ENCODE results near the gene ZNF804A.

Gene ZNF804A

DNA sequence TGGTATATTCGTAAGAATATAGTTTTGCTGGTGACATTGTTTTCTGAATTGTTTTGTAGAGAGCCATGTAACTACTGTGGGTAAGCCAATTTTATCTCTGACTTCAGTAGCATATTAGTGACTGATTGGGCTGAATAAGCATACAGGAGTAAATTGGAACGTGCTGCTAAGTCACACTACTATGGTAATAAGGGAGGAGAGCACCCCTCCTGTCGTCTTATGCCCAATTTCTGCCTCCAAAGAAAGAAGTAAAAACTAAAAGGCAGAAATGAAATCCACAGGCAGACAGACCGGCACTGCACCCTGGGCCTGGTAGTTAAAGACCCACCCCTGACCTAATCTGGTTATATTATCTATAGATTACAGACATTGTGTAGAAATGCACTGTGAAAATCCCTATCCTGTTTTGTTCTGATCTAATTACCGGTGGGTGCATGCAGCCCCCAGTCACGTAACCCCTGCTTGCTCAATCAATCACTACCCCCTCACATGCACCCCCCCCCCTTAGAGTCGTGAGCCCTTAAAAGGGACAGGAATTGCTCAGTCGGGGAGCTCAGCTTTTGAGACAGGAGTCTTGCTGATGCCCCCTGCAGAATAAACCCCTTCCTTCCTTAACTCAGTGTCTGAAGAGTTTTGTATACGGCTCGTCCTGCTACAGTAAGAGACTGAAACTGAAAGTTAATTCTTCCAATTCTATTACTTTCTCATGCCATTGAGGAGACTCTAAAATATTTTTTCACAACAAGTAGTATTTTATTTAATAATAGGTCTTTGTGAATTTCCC, 167.0 kb downstream of the ZNF804A start:
- no peak for DNase-seq (ENCODE audit: low read depth, low spot score)
- POLR2A ChIA-PET, result no interaction called here
- no peak overlapping the region for H3K4me3 ChIP-seq (ENCODE audit: low read depth, low read length)
- CTCF ChIA-PET, result no interaction called here
- TF ChIP-seq, protein P1, sequence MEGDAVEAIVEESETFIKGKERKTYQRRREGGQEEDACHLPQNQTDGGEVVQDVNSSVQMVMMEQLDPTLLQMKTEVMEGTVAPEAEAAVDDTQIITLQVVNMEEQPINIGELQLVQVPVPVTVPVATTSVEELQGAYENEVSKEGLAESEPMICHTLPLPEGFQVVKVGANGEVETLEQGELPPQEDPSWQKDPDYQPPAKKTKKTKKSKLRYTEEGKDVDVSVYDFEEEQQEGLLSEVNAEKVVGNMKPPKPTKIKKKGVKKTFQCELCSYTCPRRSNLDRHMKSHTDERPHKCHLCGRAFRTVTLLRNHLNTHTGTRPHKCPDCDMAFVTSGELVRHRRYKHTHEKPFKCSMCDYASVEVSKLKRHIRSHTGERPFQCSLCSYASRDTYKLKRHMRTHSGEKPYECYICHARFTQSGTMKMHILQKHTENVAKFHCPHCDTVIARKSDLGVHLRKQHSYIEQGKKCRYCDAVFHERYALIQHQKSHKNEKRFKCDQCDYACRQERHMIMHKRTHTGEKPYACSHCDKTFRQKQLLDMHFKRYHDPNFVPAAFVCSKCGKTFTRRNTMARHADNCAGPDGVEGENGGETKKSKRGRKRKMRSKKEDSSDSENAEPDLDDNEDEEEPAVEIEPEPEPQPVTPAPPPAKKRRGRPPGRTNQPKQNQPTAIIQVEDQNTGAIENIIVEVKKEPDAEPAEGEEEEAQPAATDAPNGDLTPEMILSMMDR (IDR thresholded peaks at IDR 0.05; ENCODE audit: insufficient read depth, low read length, missing control alignments), result no peak

DNA sequence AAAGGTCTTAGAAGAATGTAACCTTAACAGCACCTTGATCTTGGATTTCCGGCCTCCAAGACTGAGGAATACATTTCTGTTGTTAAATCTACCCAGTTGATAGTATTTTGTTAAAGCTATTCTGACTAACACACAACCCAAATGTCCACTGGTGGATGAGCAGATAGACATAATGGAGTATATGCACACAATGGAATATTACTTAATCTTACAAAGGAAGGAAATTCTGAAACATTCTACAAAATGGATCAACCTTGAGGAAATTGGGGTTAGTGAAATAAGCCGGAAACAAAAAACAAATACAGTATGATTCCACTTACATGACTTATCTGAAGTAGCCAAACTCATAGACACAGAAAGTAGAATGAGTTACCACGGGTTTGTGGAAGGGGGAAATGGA, 168.7 kb downstream of the ZNF804A start:
- TF ChIP-seq, protein P1 (IDR thresholded peaks at IDR 0.05; ENCODE audit: insufficient read depth, low read length, missing control alignments), result no peak
- no peak overlapping the region for H3K4me3 ChIP-seq (ENCODE audit: low read depth, low read length)
- POLR2A ChIA-PET, result no interaction called here
- no peak for DNase-seq (ENCODE audit: low read depth, low spot score)
- CTCF ChIA-PET, result no interaction called here

DNA sequence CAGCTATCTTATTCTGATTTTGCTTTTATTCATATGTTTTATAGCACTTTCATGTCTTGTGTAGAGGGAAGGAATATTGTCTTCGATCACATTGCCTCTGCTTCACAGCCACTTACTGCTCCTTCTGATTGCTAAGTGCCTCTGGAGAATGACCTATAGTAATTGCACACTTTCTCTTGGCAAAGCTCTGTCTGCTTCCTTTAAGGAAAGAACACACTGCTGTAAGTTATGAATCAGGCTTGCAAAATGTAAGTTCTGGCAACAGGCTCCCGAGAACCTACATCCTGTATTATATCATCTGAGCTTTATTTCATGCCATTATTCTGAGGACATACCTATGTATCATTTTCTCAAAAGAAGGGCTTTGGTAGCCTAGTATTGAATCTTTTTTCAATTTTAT, 170.7 kb downstream of the ZNF804A start:
- TF ChIP-seq, protein P1 (IDR thresholded peaks at IDR 0.05; ENCODE audit: insufficient read depth, low read length, missing control alignments), result no peak
- no peak overlapping the region for H3K4me3 ChIP-seq (ENCODE audit: low read depth, low read length)
- ChIA-PET POLR2A (no interaction called here), CTCF (no interaction called here)
- peak; percentile 58 for DNase-seq (ENCODE audit: low read depth, low spot score)

DNA sequence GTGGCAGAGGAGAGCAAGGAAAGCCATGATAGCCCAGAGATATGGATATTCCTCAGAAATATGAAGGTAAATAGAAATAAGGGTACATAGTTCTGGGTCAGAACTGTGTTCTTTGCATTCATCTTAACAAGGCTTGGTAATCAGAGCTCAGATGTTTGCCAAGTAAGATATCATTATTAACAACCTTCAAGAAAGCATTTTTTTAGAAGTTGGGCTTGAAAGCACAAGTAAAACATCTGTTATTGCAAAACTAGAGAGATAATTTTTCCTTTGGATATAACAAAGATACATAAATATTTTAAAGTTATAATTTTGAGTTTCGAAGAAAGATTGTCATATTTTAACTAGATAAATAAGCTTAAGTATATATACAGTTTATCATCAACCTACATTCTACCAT, 171.4 kb downstream of the ZNF804A start:
- no peak for DNase-seq (ENCODE audit: low read depth, low spot score)
- POLR2A ChIA-PET, result no interaction called here
- H3K4me3 ChIP-seq (ENCODE audit: low read depth, low read length), result no peak overlapping the region
- TF ChIP-seq, protein P1 (IDR thresholded peaks at IDR 0.05; ENCODE audit: insufficient read depth, low read length, missing control alignments), result no peak
- CTCF ChIA-PET, result no interaction called here

DNA sequence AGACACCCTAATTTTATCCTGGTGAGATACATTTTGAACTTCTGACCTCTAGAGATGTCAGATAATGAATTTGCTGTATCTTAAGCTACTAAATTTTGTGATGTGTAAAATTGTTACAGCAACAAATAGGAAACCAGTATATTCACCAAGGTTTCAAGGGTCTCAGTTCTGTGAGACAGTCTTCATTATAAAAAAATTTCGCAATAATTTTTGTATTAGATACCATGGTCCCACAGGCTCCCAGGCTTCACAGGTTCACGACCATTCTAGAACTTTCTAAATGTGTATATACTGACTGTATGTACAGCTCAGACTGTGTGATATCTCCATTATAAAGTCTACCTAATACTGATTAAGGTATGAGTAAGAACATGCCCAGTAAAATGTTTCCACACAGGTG, 181.4 kb downstream of the ZNF804A start:
- POLR2A ChIA-PET, result no interaction called here
- H3K4me3 ChIP-seq (ENCODE audit: low read depth, low read length), result no peak overlapping the region
- CTCF ChIA-PET, result no interaction called here
- DNase-seq (ENCODE audit: low read depth, low spot score), result no peak
- TF ChIP-seq, protein P1 (IDR thresholded peaks at IDR 0.05; ENCODE audit: insufficient read depth, low read length, missing control alignments), result no peak

DNA sequence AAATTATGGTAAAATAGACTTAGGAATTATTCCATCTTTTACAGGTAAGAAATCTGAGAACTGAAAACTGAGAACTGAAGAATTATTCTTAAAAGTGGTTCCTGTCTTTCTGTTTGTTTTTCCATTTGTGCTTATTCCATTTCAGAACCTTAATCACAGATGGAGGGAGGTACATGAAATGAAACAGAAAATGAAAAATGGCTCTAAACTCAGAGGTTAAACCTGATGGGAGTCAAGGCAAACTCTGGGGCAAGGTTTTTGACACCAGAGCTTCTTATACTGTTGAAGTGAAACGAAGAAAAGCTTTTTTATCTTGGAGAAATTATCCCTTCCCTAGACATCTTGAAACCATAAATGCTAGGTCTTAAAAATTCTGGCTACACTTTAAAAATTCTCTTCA, 182.1 kb downstream of the ZNF804A start:
- CTCF ChIA-PET, result no interaction called here

More for the DNA sequence above, 182.1 kb downstream of the ZNF804A start:
- TF ChIP-seq, protein P1 (IDR thresholded peaks at IDR 0.05; ENCODE audit: insufficient read depth, low read length, missing control alignments), result no peak
- POLR2A ChIA-PET, result no interaction called here
- DNase-seq (ENCODE audit: low read depth, low spot score), result no peak
- no peak overlapping the region for H3K4me3 ChIP-seq (ENCODE audit: low read depth, low read length)

All from AG04449 (cell line).